Endothelial cell of umbilical vein (primary cell): Measurements from ENCODE around the gene CNR2. TPM values are rescaled to one million over a fixed set of nuclear protein-coding genes. Genes with fewer than 3 reads are reported as not detected.

ENCODE experiments used
- BruUV-seq: library from RNA; stranded (reverse); fragments of 400-500 nt; replicated peaks from 2 replicates; lab custom pipeline; 2021; lab: Mats Ljungman, UMichigan
- CTCF ChIA-PET: fragments of 300-600, 350-600 bp; sonication (Branson Sonifier 250); formaldehyde crosslinking; loops from one replicate; lab custom pipeline; 2021; ENCODE audit warnings: antibody characterized with exemption, inconsistent platforms; lab: Charles Lee
- POLR2A ChIA-PET: fragments of 300-600, 350-600 bp; sonication (Branson Sonifier 250); formaldehyde crosslinking; loops from one replicate; lab custom pipeline; 2021; ENCODE audit warnings: antibody characterized with exemption, inconsistent platforms; lab: Charles Lee
- DNase-seq: peaks from one replicate; pipeline ENCODE4 v3.0.0-alpha.2; 2011; ENCODE audit warnings: low read depth, low spot score
- FAIRE-seq: peaks from 2 replicates; lab custom pipeline; 2011; peaks lifted over from hg19 to GRCh38; lab: Jason Lieb, UNC
- H2AFZ ChIP-seq: 2 replicates; pipeline ENCODE4 v1.6.0; 2012; ENCODE audit warnings: low read depth, low read length, control low read depth, inconsistent platforms
- H3K27ac ChIP-seq: 2 replicates; pipeline ENCODE4 v1.5.1; 2011; ENCODE audit warnings: low read depth, mild to moderate bottlenecking, control low read depth, low read length, moderate library complexity; ENCODE audit not compliant: insufficient read depth
- H3K27me3 ChIP-seq, 2 experiments: 2 replicates each; pipeline versions ENCODE4 v1.6.0 to v1.6.1; 2011; ENCODE audit warnings: low read length in 2 of 2, mixed read lengths in 1 of 2; ENCODE audit not compliant: control insufficient read depth in 2 of 2, insufficient read depth in 2 of 2
- H3K36me3 ChIP-seq, 2 experiments: 2 replicates in 1 of 2; 3 replicates in 1 of 2; pipeline ENCODE4 v1.5.1; 2011; ENCODE audit warnings: low read length in 2 of 2, mild to moderate bottlenecking in 1 of 2, moderate library complexity in 1 of 2; ENCODE audit not compliant: control insufficient read depth in 2 of 2, insufficient read depth in 2 of 2; ENCODE audit errors: extremely low read depth in 1 of 2
- H3K4me1 ChIP-seq: 3 replicates; pipeline ENCODE4 v1.5.1; 2011; ENCODE audit warnings: mild to moderate bottlenecking, low read length; ENCODE audit not compliant: control insufficient read depth, insufficient read depth; ENCODE audit errors: extremely low read depth
- H3K4me2 ChIP-seq: 2 replicates; pipeline ENCODE4 v1.6.1; 2011; ENCODE audit warnings: low read length, control low read depth, mixed read lengths; ENCODE audit not compliant: insufficient read depth
- H3K4me3 ChIP-seq, 3 experiments: fragments of 200-600 bp in 1 of 3; sonication (generic), shearing (Covaris generic) in 1 of 3; replicated peaks in 1 of 3; 2 replicates each; pipeline ENCODE4 v1.5.1; 2011 to 2016; ENCODE audit warnings: control low read depth in 3 of 3, low read length in 3 of 3, mild to moderate bottlenecking in 2 of 3, inconsistent platforms in 1 of 3, low read depth in 1 of 3, moderate library complexity in 1 of 3; ENCODE audit not compliant: insufficient read depth in 1 of 3
- H3K79me2 ChIP-seq: 2 replicates; pipeline ENCODE4 v1.6.0; 2012; ENCODE audit warnings: low read length, inconsistent platforms; ENCODE audit not compliant: control insufficient read depth, insufficient read depth
- H3K9ac ChIP-seq: replicated peaks from 2 replicates; pipeline ENCODE3; 2011; ENCODE audit warnings: low read length, control low read depth; ENCODE audit not compliant: insufficient read depth; ENCODE audit errors: extremely low read depth
- H3K9me1 ChIP-seq: replicated peaks from 3 replicates; pipeline ENCODE4 v1.6.0; 2011; ENCODE audit warnings: mild to moderate bottlenecking, low read length; ENCODE audit not compliant: control insufficient read depth, insufficient read depth; ENCODE audit errors: extremely low read depth
- H3K9me3 ChIP-seq: replicated peaks from 2 replicates; pipeline ENCODE4 v1.5.1; 2012; ENCODE audit warnings: low read length, inconsistent platforms; ENCODE audit not compliant: control insufficient read depth, insufficient read depth
- H4K20me1 ChIP-seq: replicated peaks from 2 replicates; pipeline ENCODE3; 2011; ENCODE audit warnings: mild to moderate bottlenecking, low read length; ENCODE audit not compliant: control insufficient read depth, insufficient read depth; ENCODE audit errors: extremely low read depth
- EZH2 ChIP-seq: IDR thresholded peaks from 2 replicates; pipeline ENCODE4 v1.6.1; 2012; ENCODE audit warnings: borderline replicate concordance, low read depth, mild to moderate bottlenecking, moderate library complexity, low read length, inconsistent platforms; ENCODE audit not compliant: severe bottlenecking
- FOS ChIP-seq: IDR thresholded peaks from 2 replicates; pipeline ENCODE4 v1.6.1; 2011; ENCODE audit warnings: mild to moderate bottlenecking, low read length, moderate library complexity, borderline replicate concordance; ENCODE audit not compliant: insufficient read depth
- GATA2 ChIP-seq: IDR thresholded peaks from 2 replicates; pipeline ENCODE4 v1.7.0; 2011; ENCODE audit warnings: low read depth, mild to moderate bottlenecking, moderate library complexity, mixed read lengths, low read length; ENCODE audit not compliant: insufficient read length, insufficient read depth
- JUN ChIP-seq: IDR thresholded peaks from 2 replicates; pipeline ENCODE4 v1.6.1; 2011; ENCODE audit warnings: borderline replicate concordance, low read depth; ENCODE audit not compliant: insufficient read length, insufficient read depth
- MYC ChIP-seq: IDR thresholded peaks from one replicate; pipeline ENCODE4 v1.6.1; 2011; ENCODE audit warnings: mild to moderate bottlenecking, low read depth, low read length
- dilution Hi-C: fragments of 300-500 bp; cut with MboI; formaldehyde crosslinking; loops from one replicate; pipeline ENCODE4 v1.15.0; 2019; ENCODE audit warnings: low sequenced_read_pairs; ENCODE audit not compliant: extremely low pct_ligation_motif_present
- intact Hi-C: fragments of 100-400 bp; cut with micrococcal nuclease; formaldehyde crosslinking; loops from one replicate; pipeline ENCODE4 v1.10.0; 2022
- polyA plus RNA-seq, 4 experiments: library from polyadenylated mRNA; depleted of rRNA in 3 of 4; stranded (reverse) in 3 of 4; unstranded in 1 of 4; fragments of >200 nt; gene quantifications; 2 replicates each; pipeline versions ENCODE4 v1.2.1 to v1.2.3, GENCODE V29; 2011 to 2012; ENCODE audit warnings: missing spikeins in 1 of 4
- total RNA-seq: library from RNA; stranded (reverse); gene quantifications from 2 replicates; pipeline ENCODE4 v1.2.3, GENCODE V29; 2021
- TF ChIP-seq, protein P1 (sequence below): IDR thresholded peaks from 2 replicates; pipeline ENCODE4 v1.6.1; 2011; ENCODE audit not compliant: insufficient read depth, insufficient read length

The CNR2 gene
- total and polyA plus RNA-seq, 2 donors (not counting 3 experiments of a cell fraction or from before 2014, with no cell fraction given): not detected

DNA sequence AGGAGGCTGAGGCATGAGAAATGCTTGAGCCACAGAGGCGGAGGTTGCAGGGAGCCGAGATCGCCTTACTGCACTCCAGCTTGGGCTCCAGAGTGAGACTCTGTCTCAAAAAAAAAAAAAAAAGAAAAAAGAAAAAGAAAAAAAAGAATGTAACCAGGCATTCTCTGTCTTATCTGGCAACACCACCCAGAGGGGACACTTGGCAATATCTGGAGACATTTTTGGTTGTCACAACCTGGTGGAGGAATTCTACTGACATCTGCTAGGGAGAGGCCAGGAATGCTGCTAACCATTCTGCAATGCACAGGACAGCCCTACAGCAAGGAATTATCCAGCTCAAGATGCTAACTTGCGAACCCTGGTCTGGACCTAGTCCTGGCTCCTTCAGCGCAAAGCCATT, 2.3 kb upstream of the CNR2 start:
- Histone ChIP-seq H2AFZ (no peak overlapping the region), H3K9me3 (no peaks in the 10 kb centered on the region), H3K4me1 (no peaks in the 10 kb centered on the region), H3K4me2 (no peak overlapping the region), H3K27me3 (no peaks in the 10 kb centered on the region), H3K79me2 (no peaks in the 10 kb centered on the region), H3K27ac (no peak overlapping the region), H3K9ac (no peak overlapping the region), H3K4me3 (no peak overlapping the region), H3K36me3 (no peaks in the 10 kb centered on the region), H4K20me1 (no peaks in the 10 kb centered on the region), H3K9me1 (no peaks in the 10 kb centered on the region)
- no peak for DNase-seq
- intact Hi-C loops: no loop called here
- TF ChIP-seq GATA2: no peak
- no peak for TF ChIP-seq EZH2
- TF ChIP-seq MYC: no peak
- FAIRE-seq: no peak
- ChIA-PET CTCF (interaction anchor here (1.1 to 3.2 kb wide), 3 partner anchors 113 to 193 kb away, joined by 3 to 68 read pairs (median 6); no protein-coding TSS in a partner anchor), POLR2A (no interaction called here)
- dilution Hi-C loops: no loop called here
- BruUV-seq: no TSS peak

DNA sequence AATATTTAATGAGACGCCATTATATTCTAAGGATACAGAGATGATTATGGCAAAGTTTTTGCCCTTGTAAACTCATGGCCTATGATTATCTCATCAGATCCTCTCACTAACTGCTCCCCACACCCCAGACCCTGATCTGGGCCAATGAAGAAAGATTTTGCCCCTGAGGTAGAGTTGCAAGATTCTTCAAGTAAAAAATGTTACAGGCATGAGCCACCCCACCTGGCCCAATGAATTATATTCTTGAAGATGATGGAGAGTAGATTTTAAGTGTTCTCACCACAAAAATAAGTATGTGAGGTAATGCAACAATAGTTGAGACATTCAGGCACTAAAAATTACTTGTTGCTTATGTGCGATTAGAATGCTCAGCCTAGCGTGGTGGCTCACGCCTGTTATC, 1.8 kb upstream of the CNR2 start:
- intact Hi-C loops: no loop called here

More for the DNA sequence above, 1.8 kb upstream of the CNR2 start:
- Histone ChIP-seq H3K9me3 (no peaks in the 10 kb centered on the region), H3K4me1 (no peaks in the 10 kb centered on the region), H3K9me1 (no peaks in the 10 kb centered on the region), H3K36me3 (no peaks in the 10 kb centered on the region), H3K4me3 (no peak overlapping the region), H3K9ac (no peak overlapping the region), H3K27ac (no peak overlapping the region), H3K27me3 (no peaks in the 10 kb centered on the region), H2AFZ (no peak overlapping the region), H3K79me2 (no peaks in the 10 kb centered on the region), H4K20me1 (no peaks in the 10 kb centered on the region), H3K4me2 (no peak overlapping the region)
- BruUV-seq: no TSS peak
- DNase-seq (no peak), FAIRE-seq (no peak)
- POLR2A ChIA-PET: no interaction called here
- TF ChIP-seq, protein P1, sequence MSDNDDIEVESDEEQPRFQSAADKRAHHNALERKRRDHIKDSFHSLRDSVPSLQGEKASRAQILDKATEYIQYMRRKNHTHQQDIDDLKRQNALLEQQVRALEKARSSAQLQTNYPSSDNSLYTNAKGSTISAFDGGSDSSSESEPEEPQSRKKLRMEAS: no peak
- TF ChIP-seq EZH2: no peak
- no peak for TF ChIP-seq FOS
- no peak for TF ChIP-seq JUN
- dilution Hi-C loops: no loop called here
- CTCF ChIA-PET: interaction anchor here (1.8 to 3.2 kb wide), 2 partner anchors 113 to 143 kb away, joined by 6 to 68 read pairs; no protein-coding TSS in a partner anchor
